ENCODE data around the gene PDGFA.

PDGFA gene

DNA sequence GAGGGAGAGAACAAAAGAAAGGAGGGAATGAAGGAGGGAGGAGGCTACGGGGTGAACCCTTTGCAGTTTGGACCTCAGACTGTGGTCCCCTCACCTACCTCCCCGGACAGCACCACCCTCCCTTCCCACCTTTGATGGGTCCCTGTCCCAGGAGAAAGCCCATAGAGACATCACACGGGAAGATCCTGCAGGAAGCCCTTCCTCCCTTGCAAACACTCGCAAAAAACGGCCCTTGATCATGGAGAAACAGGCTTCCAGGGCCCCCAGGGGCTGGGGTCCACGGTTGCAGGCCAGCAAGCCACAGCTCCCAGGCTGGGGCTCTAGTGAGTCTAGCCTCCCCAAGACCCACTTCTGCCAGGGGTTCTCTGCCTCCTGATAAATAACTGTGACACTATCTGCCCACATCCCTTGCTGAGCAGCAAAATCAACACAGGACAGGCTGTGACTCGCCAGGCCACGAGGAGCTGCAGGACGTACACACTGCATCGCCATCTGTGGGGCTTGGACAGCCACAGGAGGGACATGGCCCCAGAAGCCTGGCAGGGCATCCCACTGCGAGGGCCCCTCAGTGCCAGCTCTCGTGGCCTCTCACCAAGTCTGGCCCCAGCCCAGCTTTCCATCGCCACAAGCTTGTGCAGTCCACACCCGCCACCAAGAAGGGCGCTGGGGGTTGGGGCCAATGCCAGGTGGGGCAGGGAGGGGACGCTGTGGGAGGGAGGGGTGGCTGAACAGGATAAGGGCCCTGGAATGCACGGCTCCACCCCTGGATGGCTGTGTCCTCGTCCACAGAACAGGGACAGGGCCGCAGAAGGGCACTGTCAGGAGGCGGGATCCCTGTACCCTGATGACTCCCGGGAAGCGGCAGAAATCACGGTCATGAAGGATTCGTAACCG is 34.2 kb downstream of the PDGFA start:
- no peak for DNase-seq

DNA sequence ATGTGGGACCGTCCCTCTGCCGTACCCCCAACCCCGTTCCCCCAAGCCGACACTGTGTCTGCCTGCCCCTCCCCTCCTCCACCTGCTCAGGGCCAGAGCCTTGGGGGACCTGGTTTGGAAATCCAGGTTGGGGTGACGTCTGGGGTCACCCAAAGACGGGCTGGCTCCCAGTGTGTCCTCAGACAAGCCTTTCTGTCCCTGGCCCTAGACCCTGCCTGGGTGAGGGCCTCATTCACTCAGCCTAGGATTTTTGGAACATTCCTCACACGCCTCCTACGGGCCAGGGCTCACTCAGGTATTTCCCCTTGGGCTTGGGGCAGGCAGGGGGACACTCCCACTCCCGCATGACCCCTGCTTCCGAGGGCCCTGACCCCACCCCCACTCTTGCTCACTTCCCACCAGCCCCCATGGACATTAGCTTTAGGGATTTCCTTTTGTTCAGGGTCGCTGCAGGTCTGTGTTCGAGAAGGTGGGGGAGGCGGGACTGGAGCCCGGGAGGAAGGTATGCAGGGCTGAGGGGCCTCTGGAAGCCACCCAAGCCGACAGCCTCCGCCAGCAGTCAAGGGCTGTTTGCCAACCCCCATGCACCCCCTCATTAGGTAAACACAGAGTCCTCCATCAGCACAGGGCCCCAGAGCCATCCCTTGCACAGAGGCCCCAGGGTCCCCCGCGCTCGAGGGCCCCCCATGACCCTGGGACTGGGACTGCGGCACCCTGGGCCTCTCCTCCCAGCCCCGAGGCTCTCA is 35.1 kb downstream of the PDGFA start:
- no peak for DNase-seq

DNA sequence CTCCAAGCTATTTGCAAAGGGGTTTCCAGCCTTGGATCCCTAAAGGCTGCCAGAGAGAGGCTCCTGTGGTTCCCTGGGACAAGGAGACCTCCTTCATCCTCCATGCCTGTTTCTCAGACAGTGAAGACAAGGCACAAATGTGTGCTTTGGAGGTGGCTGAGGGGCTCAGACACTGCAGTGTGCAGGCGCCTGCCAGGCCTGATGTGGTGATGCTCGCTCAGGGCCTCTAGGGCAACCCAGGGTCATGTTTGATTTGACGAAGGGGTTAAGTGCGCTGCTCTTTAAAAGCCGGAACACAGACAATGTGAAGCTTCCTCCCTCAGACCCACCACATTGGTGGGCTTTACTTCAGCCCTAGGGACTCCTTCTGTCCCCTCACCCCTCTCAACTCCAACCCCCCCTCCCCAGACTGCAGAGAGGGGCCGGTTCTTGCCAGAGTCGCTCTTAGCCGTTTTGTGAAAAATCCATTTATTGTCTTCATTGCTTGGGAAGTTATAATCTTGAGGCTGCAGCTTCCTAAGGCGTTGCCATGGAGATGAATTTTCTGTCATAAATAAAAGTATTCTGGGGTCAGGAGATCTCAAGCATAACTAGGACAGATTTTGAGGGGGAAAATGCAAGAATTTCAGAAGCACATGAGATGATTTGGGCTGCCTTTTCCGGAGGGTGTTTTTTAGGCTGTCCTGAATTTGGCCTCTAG is 35.8 kb downstream of the PDGFA start:
- DNase-seq = no peak

DNA sequence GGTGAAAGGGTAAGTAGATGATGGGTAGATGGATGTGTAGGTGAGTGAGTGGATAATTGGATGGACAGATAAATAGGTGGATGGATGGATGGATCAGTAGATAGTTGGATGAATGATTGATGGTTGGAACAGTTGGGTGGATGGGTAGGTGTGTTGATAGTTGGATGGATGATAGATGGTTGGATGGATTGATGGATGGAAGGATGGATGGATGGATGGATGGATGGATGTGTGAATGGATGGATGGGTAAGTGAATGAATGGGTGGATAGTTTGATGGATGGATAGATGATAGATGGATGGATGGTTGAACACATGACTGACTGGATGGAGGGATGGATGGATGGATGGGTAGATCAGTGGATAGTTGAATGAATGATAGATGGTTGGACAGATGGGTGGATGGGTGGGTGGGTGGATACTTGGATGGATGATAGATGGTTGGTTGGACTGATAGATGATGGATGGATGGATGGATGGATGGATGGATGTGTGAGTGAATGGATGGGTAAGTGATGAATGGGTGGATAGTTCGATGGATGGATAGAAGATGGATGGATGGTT is 37.0 kb downstream of the PDGFA start:
- no peak for DNase-seq

DNA sequence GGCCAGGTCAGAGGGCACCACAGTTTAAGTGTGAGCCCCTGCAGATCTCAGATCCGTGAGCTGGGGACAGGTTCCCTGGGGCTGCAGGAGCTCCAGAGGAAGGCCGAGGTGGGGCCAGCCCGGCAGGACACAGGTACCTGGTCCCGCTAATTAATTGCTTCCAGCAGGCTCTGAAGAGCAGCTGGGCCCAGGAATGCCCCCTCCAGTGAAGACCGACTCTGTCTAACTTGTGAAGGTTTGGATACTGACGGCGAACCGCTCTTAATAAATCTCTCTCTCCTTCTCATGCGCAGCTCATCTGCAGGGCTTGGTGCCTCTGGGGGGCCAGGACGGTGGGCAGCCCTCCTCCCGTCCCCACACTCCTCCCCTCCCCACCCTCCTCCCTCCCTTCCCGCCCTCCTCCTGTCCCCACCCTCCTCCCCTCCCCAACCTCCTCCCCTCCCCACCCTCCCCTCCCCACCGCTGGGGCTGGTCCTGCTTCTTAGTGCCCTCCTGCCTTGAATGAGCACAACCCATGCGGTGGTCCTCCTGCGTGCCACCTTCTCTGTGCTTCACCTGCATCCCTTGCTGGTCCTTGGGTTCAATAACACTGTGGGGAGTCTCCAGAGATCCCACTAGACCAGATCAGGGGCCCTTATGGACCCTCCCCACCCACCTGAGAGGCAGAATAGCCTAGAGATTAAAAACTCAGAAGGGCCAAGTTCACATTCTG is 38.3 kb downstream of the PDGFA start:
- DNase-seq = no peak

DNA sequence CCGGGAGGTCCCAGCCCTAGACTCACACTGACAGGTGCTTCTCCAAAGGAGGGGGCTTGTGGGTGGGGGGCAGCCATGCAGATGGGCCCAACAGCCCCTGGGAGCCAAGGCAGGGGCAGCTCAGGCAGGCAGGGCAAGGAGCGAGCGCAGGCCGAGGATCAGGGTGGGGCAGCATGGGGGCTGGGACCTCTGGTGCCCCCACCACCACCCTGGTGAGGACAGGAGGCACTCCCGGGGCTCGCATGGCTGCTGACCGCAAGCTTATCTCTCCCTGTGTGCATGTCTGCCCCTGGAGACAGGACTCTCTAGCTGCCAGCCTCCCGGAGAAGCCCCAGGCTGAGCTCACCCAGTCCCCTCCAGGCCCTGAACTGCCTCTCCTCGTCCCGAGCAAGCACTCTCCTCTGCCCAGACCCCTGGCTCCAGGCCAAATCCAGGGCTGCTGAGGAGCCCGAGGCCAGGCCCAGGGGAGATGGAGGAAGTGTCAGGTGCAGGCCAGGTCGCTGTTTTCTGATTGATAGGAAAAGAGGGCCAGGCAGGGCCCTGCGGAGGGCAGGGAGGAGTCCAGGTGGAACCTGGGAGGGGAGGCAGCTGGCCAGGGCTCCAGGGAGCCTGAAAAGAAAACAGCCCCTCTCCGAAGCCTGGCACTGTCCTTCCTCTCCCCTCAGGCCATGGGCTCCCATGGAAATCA is 39.0 kb downstream of the PDGFA start:
- no peak for DNase-seq

DNA sequence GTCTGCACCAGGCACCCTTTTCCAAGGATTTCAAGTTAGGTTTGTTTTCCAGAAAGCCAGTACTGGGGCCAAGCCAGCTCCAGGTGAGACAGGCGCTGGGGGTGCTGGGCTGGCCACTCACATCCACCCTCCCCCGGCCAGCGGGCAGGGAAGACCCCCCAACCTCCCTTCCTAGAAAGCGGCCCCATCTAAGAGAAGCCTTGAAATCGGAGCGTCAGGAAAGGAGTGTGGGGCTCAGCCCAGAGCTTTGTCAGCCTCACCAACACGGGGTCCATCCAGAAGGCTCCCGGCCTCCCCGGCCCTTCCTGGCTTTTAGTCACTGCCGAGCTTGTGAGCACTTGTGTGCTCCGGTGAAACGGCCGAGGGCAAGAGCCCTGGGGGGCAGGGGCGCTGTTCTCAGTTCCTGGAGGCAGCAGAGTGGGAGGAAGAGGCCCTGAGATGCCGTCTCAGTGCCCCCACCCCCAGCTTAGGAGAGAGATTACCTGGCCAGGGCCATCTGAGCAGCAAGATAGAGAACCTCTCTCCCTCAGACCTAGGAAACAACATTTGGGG is 39.6 kb downstream of the PDGFA start:
- no peak for DNase-seq

DNA sequence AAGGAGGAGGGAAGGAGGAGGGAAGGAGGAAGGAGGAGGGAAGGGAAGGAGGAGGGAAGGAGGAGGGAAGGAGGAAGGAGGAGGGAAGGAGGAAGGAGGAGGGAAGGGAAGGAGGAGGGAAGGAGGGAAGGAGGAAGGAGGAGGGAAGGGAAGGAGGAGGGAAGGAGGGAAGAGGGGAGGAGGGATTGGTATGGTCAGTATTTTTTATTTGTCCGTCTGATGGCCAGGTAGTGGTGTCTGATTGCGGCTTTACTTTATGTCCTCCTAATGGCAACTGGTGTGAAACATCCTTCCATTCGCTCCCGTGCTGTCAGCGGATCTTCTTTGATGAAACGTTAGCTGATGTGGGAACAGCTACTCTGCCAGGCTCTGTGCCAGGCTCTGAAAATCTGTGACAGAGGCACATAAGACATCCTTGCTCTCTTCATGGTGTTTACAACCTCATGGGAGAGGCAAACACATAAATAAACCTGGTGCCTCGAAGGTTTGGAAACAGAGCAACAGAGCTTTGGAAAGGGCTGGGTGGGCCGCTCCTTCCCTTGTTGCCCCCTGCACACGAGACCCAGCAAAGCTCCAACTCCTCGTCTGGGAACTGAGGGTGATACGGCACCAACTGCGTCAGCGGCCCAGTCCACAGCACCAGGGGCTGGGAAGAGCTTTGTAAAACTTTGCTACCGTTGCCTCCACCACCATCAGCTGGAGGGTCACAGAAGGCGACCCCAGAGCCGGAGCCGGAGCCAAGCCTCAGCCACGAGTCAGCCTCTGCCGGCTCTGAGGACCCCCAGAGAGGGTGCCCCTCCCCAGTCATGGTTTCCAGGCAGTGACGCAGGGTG is 40.3 kb downstream of the PDGFA start:
- no peak for DNase-seq

DNA sequence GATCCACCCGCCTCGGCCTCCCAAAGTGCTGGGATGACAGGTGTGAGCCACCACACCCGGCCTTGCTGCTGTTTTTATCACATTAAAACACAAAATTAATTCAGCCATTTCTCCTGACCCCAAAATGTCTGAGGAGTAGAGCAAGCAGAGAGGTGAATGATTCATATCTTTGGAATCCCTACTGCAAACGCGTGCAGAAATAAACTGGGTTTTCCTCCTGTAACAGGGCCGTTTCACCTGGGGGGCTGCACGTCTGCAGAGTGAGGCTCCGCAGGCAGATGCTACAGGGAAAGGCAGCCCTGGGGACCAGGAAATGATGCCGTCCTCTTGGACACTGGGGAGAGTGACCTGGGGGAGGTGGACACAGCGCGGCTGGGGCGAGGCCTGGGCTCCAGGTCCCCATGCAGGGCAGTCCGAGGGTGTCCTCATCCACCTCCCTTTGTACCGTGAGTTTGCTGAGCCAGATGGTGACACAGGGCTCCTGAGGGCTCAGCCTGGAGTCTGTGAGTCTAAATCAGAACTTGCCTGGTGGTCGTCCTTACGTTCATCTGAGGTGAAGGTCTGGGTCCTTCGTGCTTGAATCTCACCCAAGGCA is 41.9 kb downstream of the PDGFA start:
- DNase-seq = no peak

DNA sequence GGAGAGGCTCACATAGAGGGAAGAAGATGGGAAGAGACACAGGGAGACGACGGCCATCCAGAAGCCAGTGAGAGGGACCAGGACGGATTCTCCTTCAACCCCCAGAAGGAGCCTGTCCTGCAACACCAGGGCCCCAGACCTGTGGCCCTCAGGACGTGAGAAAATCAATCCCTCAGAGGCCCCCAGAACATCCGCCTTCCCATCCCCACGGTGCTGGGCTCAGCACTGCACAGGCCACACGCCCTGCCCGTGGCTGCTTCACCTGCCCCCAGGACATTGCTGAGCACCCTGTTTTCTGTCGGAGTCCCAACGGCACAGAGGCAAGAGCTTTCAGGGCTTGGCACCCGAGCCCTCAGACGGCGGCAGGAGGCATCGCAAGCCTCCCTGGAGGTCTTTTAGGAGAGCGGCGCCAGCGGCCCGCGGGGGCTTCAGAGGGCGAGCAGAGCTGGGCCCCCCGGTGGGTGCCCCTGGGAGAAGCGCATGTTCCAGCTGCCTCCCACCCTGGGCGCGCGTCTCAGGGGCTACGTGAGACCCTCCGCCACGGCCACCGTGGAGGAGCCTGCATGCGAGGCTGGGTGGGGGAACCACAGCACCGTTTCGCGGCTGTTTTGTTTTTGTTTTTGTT is 42.8 kb downstream of the PDGFA start:
- no peak for DNase-seq

DNA sequence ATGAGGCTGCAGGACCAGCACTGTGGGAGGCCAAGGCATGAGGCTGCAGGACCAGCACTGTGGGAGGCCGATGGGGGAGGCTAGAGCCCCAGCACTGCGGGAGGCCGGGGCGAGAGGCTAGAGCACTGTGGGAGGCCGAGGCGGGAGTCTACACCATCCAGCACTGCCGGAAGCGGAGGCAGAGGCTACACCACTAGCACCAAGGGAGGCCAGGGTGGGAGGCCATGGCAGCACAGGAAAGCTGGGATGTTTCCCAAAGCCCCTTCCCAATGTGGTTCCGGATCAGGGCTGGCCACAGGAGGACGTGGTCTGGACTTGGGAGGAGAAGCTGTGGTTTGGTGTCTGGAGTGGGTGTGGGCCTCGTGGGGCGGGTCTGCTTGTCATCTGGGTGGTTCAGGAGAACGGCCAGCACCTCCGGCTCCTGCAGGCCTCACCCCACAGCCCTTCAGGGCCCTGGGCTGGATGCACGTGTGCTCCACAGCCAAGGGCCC is 43.6 kb downstream of the PDGFA start:
- DNase-seq = no peak

DNA sequence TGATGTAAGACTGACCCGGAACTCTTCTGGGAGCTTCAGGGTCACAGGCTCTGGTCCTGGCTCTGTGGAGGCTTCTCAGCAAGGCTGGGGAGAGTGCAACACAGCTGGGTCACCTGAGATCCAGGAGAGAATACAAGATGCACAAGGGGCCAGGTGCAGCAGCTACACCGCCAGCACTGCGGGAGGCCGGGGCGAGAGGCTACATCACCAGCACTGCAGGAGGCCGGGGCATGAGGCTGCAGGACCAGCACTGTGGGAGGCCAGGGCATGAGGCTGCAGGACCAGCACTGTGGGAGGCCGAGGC is 44.3 kb downstream of the PDGFA start:
- no peak for DNase-seq

DNA sequence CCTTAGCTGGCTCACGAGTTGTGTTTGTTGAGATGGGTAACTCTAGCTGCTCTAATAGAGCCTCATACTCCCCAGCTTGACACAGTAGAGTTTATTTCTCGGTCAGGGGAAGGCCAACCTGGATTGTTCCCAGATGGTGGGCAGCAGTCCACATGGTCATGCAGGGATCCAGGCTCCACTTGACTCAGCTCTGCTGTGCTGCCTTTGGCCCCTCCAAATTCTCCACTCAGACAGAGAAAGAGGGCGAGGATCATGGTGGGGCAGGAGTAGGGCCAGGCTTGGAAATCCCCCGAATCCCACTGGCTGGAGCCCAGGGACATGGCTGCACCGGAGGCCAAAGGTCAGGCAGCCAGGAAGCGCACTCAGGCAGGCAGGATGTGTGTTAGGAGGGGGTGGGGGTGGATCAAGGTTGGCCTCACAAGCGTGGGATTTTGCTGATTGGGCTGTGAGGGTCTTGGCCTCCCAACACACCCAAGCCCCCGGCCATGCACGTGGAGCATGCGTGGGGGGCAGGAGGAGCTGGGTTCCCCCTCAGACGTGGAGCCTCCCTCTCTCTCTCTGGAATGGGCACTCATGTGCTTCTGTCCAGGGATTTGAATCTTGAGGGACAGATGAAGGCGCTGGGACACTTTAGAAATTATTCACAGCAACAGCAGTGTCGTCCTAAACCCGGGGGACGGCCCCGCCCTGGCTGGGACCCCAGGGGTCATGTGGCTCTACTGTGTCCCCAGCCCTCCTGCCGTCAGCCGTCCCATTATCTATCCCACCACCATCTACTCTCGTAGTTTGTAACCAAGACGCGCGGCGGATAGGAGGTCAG is 44.8 kb downstream of the PDGFA start:
- DNase-seq = no peak

DNA sequence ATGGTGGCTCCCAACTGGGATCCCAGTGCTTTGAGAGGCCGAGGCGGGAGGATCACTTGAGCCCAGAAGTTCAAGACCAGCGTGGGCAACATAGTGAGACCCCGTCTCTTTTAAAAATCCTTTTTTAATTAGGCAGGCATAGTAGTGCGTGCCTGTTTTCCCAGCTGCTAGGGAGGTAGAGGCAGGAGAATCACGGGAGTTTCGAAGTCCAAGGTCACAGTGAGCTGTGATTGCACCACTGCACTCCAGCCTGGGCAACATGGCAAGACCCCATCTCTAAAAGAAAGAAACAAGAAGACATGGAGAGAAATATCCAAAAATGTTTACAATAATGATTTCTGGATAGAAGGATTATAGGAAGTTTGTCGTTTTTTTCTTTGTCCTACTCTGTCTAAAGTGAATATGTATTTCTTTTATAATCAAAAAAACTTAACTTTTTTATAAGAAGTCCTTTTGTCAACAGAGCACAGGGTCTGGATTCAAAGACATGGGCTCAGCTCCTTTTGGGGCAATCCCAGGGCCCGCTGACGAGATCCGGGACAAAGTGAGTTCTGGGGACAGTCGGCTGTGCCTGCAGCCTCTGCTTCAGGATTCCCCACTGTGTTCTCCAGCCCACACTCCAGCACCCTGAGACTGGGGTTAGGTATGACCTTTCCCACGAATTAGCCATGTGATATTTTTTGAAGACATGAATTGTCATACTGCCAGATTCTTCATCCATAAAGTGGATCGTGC is 45.6 kb downstream of the PDGFA start:
- DNase-seq = no peak

DNA sequence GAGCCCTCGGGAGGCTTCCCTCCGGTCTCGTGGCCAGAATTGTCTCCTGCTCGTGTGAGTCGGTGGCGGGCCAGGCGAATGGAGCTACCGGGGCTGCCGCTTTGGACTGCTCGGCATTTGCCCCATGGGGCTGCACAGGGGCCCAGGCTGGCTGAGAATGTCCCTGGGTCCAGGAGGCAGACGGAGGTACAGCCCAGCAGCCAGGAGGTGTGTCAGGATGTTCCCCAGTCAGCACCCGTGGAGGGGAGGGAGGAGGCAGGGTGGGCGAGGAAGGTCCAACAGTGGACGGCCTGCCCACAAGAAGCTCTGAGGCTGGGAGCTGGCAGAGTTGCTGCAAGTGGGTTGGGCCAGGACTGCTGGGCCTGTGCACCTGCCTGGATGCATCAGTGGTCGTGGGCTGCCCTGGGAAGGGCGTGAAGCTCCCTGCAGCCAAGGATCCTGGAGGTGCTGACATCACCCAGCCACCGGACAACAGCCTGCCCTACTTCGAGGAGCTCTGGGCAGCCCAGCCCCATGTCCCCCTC is 46.4 kb downstream of the PDGFA start:
- no peak for DNase-seq

DNA sequence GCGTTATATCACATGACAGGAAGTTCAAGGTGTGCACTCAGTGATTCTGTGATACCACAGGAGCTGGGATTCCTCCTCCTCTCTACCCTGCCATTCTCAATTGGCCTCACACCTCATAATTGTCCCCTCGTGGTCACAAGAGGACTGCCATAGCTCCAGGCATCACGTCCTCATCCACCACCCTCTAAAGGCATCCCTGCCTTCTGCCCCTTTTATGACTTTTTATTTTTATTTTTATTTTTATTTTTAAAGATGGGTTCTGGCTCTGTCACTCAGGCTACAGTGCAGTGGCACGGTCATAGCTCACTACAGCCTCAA is 47.0 kb downstream of the PDGFA start:
- no peak for DNase-seq

DNA sequence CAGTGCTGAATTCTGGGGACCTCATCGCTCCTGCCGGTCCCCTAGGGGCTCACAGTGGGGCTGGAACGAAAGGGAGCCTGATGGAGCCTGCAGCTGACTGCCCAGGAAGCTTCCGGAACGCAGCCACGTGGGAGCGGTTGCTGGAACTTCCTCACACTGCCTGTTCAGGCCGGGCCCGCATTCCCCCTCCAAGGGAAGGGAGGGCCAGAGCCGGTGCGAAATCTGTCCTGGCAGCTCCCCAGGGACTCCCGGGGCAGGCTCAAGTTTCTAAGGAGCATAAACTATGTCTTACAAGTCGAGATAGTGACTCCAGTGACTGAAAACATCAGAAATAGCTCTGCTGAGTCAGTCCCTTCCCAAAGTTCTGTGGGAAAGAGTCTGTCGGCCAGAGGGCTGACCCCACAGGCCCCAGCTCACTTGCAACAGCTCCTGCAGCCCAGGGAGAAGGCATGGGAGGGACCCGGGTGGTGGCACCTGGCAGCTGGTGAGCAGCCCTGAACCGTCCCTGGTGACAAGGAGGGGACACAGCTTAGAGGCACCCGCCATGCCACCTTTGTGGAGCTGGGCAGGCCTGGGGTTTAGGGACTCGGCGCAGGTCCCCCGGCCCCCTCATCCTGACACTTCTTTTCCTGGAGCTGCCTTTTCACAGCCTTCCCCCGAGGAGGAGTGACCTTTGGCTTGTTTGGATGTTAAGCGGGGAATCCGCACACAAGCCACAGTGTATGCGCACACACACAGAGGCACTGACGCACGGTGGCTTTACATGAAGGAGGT is 47.6 kb downstream of the PDGFA start:
- no peak for DNase-seq

All from COR-L47 (cell line).